Activated naive CD8-positive, alpha-beta T cell treated with anti-CD3 and anti-CD28 coated beads, Interleukin-2, amount 50 U/mL, for 24 hours (primary cell): Measurements from ENCODE around the gene XYLB.
"Not testable (repeated sequence)": the region's sequence is repeated elsewhere in the genome, so short reads cannot be mapped to it uniquely, and the experiment has no call there.

Experiments
- ATAC-seq: fragments of 150-1000 bp; cut with Tn5 transposase; one replicate; pipeline ENCODE4 v1.10.0; 2021
- DNase-seq: peaks from one replicate; pipeline ENCODE4 v3.0.0; 2021
- H3K27ac Mint-ChIP-seq: one replicate; pipeline ENCODE4 v1.8.0; 2021; ENCODE audit warnings: mild to moderate bottlenecking, mixed read lengths
- H3K27me3 Mint-ChIP-seq: one replicate; pipeline ENCODE4 v1.8.0; 2021; ENCODE audit warnings: mixed read lengths
- H3K36me3 Mint-ChIP-seq: one replicate; pipeline ENCODE4 v1.8.0; 2021; ENCODE audit warnings: low read depth, mixed read lengths
- H3K4me1 Mint-ChIP-seq: one replicate; pipeline ENCODE4 v1.8.0; 2021; ENCODE audit warnings: mixed read lengths
- H3K4me3 Mint-ChIP-seq: one replicate; pipeline ENCODE4 v1.8.0; 2021; ENCODE audit warnings: mild to moderate bottlenecking, moderate library complexity, mixed read lengths
- H3K9me3 Mint-ChIP-seq: one replicate; pipeline ENCODE4 v1.8.0; 2021; ENCODE audit warnings: mixed read lengths

XYLB gene

DNA sequence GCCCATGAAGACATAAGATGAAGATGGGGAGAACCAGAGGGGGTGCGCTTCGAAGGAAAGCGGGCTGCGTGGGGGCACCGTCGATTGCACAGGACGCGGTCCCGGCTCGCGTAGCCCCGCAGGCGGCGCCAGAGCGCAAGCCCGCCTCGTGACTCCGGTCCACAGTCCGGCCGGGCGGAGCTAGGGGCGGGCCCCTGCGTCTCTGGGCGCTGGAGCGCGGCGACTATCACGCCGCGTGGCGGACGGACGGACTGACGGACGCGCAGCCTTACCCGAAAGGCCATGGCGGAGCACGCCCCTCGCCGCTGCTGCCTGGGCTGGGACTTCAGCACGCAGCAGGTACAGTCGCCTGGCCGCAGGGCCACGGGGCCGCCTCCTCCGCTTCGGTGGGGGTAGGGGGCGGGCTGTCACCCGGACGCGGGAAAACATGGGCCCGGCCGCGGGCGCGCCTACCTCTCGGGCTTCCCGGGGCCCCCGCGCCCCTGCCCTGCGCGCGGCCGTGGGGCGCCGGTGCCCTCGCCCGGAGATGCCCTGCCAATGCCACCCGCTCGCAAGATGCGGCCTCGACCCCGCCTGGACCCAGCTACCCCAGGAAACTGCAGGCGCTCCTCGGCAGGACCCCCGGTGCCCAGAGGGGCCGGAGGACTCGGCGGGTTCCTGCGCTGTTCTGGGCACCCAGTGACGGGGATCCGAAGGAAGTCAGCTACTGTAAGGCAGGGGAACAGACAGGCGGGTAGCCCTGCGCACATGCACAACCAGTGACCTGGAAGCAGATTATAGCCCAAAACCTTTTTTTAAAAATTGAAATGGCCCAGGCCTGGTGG is at the start of gene XYLB:
XYLB (plus strand) TSS at position 199 of the 824 bp plus-strand sequence; CDS start at position 283, 84 bp downstream.
- peak; percentile 98 for ATAC-seq
- H3K4me3 Mint-ChIP-seq, result peak within 1 kb of the TSS; percentile 73
- H3K9me3 Mint-ChIP-seq, result no peaks in the 10 kb centered on the region
- H3K36me3 Mint-ChIP-seq, result peaks cover 7% of the 10 kb centered on the region
- peak; percentile 87 for DNase-seq
- H3K4me1 Mint-ChIP-seq, result peaks cover 5% of the 10 kb centered on the region
- no peak within 1 kb of the TSS for H3K27ac Mint-ChIP-seq
- H3K27me3 Mint-ChIP-seq, result peaks cover 2% of the 10 kb centered on the region

DNA sequence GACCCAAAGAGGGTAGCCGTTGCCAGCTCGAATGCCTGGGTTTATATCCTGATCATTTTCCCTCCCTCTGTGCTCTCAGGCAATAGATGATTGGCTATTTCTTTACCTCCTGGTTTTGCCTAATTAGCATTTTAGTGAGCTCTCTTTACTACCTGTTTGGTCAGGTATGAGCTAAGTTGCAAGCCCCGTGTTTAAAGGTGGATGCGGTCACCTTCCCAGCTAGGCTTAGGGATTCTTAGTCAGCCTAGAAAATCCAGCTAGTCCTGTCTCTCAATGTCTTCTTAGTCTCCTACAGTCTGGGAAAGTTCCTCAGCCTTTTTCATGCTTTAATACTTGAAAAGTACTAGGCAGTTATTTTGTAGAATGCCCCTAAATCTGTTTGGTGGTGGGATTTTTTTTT is 49.5 kb upstream of the XYLB start:
- H3K27ac Mint-ChIP-seq, ATAC-seq, H3K27me3 Mint-ChIP-seq, DNase-seq, H3K4me3 Mint-ChIP-seq, H3K36me3 Mint-ChIP-seq, H3K9me3 Mint-ChIP-seq, H3K4me1 Mint-ChIP-seq: not testable (repeated sequence)

DNA sequence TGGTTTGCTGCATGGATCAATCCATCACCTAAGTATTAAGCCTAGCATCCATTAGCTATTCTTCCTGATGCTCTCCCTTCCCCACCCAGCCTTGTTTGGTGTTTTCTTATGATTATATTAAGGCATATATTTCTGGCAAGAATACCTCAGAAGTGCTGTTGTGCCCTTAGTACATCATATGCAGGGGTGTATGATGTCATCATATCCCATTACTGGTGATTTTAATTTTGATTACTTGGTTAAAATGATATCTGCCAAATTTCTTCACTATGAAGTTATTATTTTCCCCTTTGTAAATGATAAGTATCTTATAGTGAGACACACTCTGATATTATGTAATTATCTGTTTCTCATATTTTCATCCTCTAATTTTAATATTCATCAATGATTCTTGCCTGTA is 49.0 kb upstream of the XYLB start:
- ATAC-seq, result no peak
- Mint-ChIP-seq H3K36me3 (no peaks in the 10 kb centered on the region), H3K27me3 (no peaks in the 10 kb centered on the region), H3K27ac (no peak overlapping the region), H3K4me3 (no peak overlapping the region), H3K9me3 (no peaks in the 10 kb centered on the region), H3K4me1 (no peaks in the 10 kb centered on the region)
- DNase-seq, result no peak

DNA sequence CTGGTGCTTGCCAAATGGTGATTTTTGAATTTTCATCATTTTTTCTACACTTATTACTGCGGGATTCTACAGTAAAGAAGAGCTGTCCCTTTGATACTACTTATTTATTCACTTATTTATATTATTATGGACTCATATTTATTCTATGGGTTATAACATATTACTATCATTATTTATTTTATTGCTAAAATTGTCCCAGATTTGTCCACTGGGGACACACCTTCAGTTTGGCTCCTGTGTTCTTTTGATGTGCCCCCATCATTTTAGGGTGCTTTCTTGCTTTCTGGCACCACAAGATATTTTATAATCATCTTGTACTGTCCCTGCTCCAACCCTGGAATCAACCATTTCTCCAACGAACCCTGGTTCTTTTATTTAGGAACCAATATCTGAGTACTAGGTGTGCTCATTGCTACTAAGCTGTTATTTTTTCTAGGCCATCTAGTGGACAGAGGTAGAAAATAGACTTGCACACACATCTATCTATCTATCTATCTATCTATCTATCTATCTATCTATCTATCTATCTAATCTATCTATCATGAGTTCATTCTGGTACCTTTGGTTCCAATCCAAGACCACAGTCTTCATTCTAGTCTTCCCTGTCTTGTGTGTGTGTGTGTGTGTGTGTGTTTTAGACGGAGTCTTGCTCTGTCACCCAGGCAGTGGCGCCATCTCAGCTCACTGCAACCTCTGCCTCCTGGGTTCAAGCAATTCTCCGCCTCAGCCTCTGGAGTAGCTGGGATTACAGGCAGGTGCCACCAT is 48.5 kb upstream of the XYLB start:
- no peak for DNase-seq
- H3K27me3 Mint-ChIP-seq, result no peaks in the 10 kb centered on the region
- H3K27ac Mint-ChIP-seq, result no peak overlapping the region

DNA sequence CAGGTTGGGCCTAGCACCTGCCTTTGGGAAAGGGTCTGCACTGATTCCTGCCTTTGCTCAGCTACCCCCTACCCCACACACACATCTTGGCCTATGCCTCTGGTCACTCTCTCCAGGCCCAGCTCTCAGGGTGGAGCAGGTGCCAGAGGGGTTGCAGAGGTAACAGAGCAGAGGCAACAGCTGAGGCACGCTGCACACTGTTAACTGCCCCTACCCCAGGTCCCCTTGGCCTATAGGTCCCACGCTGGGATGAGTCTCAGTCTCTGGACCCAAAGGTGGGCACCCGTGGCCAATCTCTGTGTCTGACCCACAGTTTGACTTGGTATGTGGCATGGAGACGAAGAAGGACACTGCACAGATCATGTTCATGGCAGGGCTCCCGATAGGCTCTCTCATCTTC is 39.6 kb upstream of the XYLB start:
- Mint-ChIP-seq H3K36me3 (no peaks in the 10 kb centered on the region), H3K9me3 (no peaks in the 10 kb centered on the region), H3K27ac (no peak overlapping the region), H3K27me3 (peaks cover 4% of the 10 kb centered on the region), H3K4me3 (no peak overlapping the region), H3K4me1 (no peaks in the 10 kb centered on the region)
- ATAC-seq (no peak), DNase-seq (no peak)

More for the DNA sequence above, 48.5 kb upstream of the XYLB start:
- Mint-ChIP-seq H3K4me1 (no peaks in the 10 kb centered on the region), H3K36me3 (no peaks in the 10 kb centered on the region), H3K4me3 (no peak overlapping the region), H3K9me3 (no peaks in the 10 kb centered on the region)
- ATAC-seq, result no peak

DNA sequence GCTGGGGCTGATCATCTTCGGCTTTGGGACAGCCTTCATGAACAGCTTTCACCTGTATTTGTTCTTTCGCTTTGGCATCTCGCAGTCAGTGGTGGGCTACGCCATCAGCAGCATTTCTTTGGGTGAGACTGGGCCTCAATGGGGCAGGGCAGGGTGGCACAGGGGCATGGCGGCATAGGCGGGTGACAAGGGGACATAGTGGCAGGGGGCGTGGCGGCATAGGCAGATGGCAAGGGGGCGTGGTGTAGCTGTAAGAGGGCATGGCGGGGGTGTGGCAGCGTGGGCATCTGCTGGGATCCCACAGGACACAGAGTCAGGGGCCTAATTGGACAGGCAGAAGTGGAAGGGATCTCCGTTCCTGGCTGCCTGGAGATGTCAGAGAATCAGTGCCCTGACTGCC is 39.0 kb upstream of the XYLB start:
- no peak for ATAC-seq
- H3K36me3 Mint-ChIP-seq, result no peaks in the 10 kb centered on the region
- H3K27me3 Mint-ChIP-seq, result peaks cover 4% of the 10 kb centered on the region
- DNase-seq, result no peak
- H3K4me3 Mint-ChIP-seq, result no peak overlapping the region
- H3K9me3 Mint-ChIP-seq, result no peaks in the 10 kb centered on the region
- H3K4me1 Mint-ChIP-seq, result no peaks in the 10 kb centered on the region
- H3K27ac Mint-ChIP-seq, result no peak overlapping the region

DNA sequence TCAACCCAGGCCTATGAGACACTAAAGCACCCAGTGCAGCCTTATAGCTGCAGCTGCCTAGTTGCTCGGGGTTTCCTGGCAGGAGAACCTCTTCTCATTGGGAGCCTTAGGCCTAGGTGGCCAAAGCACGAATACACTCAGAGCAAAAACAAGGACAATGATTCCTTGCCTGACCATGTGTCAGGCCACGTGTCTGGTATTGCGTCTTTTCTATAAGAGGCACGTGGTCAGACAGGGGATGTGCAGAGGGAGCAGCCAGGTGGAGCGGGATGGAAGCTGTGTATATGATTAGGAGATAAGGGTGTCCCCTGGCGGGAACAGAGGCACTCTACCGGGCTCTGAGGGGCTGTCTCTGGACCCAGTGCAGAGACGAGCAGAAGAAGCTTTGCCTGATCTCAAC is 38.1 kb upstream of the XYLB start:
- Mint-ChIP-seq H3K27ac (no peak overlapping the region), H3K4me1 (no peaks in the 10 kb centered on the region), H3K4me3 (no peak overlapping the region), H3K36me3 (no peaks in the 10 kb centered on the region), H3K9me3 (no peaks in the 10 kb centered on the region), H3K27me3 (peaks cover 4% of the 10 kb centered on the region)
- ATAC-seq (no peak), DNase-seq (no peak)

DNA sequence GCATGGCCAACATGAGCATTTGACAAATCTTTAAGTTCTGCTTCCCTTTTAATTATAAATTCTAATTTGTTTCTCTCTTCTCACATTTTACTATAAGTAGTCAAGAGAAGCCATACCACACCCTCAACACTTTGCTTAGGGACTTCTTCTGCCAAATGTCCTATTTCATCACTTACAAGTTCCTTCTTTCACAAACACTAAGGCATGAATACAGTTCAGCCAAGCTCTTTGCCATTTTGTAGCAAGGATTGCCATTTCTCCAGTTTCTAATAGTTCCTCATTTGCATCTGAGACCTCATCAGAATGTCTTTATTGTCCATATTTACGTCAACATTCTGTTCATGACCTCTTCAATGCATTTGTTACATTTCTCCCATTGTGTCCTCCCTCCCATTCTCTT is 35.1 kb upstream of the XYLB start:
- peaks cover 2% of the 10 kb centered on the region for H3K27me3 Mint-ChIP-seq
- ATAC-seq, result no peak
- no peak overlapping the region for H3K4me3 Mint-ChIP-seq
- no peaks in the 10 kb centered on the region for H3K4me1 Mint-ChIP-seq
- no peaks in the 10 kb centered on the region for H3K36me3 Mint-ChIP-seq
- no peak overlapping the region for H3K27ac Mint-ChIP-seq
- H3K9me3 Mint-ChIP-seq, result no peaks in the 10 kb centered on the region
- DNase-seq, result no peak

DNA sequence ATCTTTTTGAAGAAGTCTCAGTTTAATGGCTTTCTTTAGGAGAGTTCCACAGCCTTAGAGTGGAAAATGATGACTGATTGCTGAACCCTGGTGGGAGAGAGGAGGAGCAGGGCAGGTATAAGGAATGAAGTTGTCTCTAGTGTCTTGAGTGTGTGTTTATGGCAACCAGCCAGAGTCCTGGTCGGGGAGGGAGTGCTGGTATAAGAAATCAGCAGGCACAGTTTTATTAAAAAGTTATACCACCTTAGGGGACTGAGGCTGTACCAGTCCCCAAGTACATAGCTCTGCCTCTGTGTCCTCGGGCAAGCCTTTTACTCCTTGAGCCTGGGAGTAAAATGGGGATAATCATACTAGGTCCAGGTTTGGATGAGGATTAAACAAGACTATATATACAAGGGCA is 34.6 kb upstream of the XYLB start:
- ATAC-seq (no peak), DNase-seq (no peak)
- Mint-ChIP-seq H3K4me3 (no peak overlapping the region), H3K36me3 (no peaks in the 10 kb centered on the region), H3K9me3 (no peaks in the 10 kb centered on the region), H3K4me1 (no peaks in the 10 kb centered on the region), H3K27me3 (peaks cover 2% of the 10 kb centered on the region), H3K27ac (no peak overlapping the region)

DNA sequence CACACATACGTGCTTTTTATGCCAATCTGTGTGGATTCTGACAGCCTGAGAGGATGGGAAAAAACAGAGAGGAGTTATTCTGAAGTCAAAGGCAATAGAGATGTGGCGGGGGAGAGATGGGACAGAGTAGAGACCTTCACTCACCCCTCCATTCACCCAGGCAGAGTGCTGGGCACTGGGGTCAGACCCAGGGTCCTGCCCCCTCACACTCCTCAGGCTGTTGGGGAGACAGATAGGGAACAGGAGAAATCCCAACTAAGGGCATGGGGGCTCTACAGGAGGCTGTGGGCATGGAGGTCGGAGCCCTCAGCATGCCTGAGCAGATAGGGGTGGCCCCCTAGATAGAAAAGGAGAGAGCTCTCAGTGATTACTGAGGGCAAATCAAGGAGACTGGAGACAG is 34.2 kb upstream of the XYLB start:
- Mint-ChIP-seq H3K36me3 (no peaks in the 10 kb centered on the region), H3K9me3 (no peaks in the 10 kb centered on the region), H3K27ac (no peak overlapping the region), H3K4me3 (no peak overlapping the region), H3K4me1 (no peaks in the 10 kb centered on the region), H3K27me3 (peaks cover 2% of the 10 kb centered on the region)
- ATAC-seq (no peak), DNase-seq (no peak)

DNA sequence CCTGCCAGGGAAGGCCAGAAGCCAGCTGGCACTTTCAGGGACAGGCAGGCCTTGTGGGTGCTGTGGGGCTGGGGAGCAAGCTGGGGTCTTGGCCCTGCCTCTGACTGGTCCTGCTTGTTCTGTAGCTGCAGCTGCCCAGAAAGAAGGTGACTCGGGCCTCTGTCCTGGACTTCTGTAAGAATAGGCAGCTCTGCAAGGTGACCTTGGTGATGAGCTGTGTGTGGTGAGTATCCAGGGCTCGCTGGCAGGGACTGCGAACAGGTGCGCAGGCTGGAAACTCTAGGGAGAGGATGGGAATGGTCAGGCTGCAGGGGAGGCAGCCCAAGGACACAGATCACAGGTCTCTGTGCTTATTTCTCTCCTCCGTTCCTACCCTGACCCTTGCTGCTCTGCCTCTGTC is 33.3 kb upstream of the XYLB start:
- peaks cover 2% of the 10 kb centered on the region for H3K27me3 Mint-ChIP-seq
- DNase-seq, result no peak
- no peak overlapping the region for H3K4me3 Mint-ChIP-seq
- no peaks in the 10 kb centered on the region for H3K4me1 Mint-ChIP-seq
- ATAC-seq, result no peak
- no peaks in the 10 kb centered on the region for H3K9me3 Mint-ChIP-seq
- H3K27ac Mint-ChIP-seq, result no peak overlapping the region
- no peaks in the 10 kb centered on the region for H3K36me3 Mint-ChIP-seq

DNA sequence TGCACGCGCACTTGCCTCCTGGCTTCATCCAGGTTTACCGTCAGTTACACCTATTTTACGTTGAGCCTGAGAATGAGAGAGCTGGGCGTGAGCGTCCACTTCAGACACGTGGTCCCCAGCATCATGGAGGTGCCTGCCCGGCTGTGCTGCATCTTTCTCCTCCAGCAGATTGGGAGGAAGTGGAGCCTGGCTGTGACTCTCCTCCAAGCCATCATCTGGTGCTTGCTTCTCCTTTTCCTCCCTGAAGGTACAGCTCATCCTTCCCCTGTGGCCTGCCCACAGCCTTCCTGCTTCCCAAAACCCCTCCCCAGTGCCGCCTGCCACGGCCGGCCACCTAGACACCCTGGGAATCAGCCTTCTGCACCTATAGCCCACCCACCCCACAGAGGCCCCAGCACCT is 32.9 kb upstream of the XYLB start:
- H3K4me1 Mint-ChIP-seq, result no peaks in the 10 kb centered on the region
- no peaks in the 10 kb centered on the region for H3K9me3 Mint-ChIP-seq
- DNase-seq (no peak), ATAC-seq (no peak)
- H3K27me3 Mint-ChIP-seq, result peaks cover 2% of the 10 kb centered on the region
- no peak overlapping the region for H3K4me3 Mint-ChIP-seq
- no peaks in the 10 kb centered on the region for H3K36me3 Mint-ChIP-seq
- H3K27ac Mint-ChIP-seq, result no peak overlapping the region

DNA sequence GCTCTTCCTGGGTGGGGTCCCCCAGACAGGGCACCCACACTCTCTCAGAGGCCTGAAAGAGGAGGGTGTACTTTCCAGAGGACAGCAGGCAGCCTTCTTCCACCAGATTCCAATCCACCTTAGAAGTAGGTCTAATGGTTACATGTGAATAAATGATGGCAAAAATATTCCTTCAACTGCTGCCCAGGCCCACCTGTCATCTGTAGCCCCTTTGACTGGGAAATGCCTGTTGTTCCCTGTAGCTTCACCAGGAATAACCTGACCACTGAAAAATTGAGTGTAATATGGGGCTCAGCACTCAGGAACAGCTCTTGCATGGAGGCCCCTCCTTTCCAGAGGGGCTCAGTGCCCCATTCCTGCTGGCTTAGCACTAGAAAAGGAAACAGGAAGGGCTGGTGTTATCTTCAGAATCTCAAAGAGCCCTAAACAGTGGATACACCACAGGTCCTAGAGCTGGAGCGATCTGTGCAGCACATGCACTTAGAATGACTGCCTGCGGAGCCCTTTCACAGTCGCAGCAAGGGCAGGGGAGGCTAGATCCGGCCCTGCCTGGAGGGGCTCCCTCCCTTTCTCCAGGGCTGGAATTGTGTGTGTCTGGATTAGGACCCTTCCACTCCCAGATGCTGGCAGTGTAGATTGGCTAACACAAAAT is 32.3 kb upstream of the XYLB start:
- Mint-ChIP-seq H3K4me3 (no peak overlapping the region), H3K36me3 (no peaks in the 10 kb centered on the region), H3K27me3 (no peaks in the 10 kb centered on the region), H3K9me3 (no peaks in the 10 kb centered on the region), H3K27ac (no peak overlapping the region), H3K4me1 (no peaks in the 10 kb centered on the region)
- no peak for DNase-seq
- no peak for ATAC-seq

DNA sequence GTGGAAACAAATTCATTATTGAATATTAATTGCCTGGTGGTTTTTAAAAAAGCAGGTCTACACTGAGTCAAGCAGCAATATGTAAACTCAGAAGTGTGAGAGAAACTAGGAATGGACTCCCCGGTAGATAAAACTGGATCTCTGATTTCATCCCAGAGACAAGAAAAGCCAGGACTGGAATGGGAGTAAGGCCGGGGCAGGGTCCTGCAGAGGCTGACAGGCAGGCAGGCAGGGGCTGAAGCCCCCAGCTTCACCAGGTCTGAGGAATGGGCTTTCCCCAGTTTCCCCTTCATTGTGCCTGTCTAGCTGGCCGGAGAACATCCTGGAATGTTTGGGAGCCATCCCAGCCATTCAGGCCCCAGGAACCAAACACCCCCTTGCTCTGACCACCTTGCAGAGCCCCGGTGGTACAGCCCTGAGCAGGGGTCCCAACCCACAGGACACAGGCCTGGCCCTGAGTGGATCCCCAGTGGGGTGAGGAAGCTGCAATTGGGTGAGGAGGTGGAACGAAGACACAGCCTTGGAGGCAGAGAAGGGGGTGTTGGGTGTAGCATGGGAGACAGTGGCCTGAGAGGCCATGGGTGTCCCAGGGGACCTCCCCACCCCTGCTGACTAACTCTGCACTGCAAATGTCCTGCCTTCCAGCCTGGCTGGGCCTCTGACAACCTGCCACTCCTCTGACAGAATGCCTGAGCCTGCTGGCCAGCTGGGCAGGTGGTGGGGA is 31.7 kb upstream of the XYLB start:
- H3K36me3 Mint-ChIP-seq, result no peaks in the 10 kb centered on the region
- H3K4me3 Mint-ChIP-seq, result no peak overlapping the region
- H3K4me1 Mint-ChIP-seq, result no peaks in the 10 kb centered on the region
- ATAC-seq (no peak), DNase-seq (no peak)
- no peaks in the 10 kb centered on the region for H3K27me3 Mint-ChIP-seq
- no peaks in the 10 kb centered on the region for H3K9me3 Mint-ChIP-seq
- no peak overlapping the region for H3K27ac Mint-ChIP-seq
